ENCODE data around the gene UROC1. TPM values are rescaled to one million over a fixed set of nuclear protein-coding genes. Genes with fewer than 3 reads are reported as not detected.

The UROC1 gene
- total RNA-seq, 1 donor from 2014 or later: not detected

GRCh38 chr3:126527006-126527405 is 9.4 kb upstream of the UROC1 start:
- no peak overlapping the region for H3K4me3 ChIP-seq (ENCODE audit: low read depth, low read length)
- DNase-seq (ENCODE audit: low read depth) (no peak), FAIRE-seq (no peak)
- H3K27me3 ChIP-seq (ENCODE audit: control insufficient read depth, insufficient read depth, low read length): peaks cover 11% of the 10 kb centered on the region
- no peak for TF ChIP-seq CTCF (IDR thresholded peaks at IDR 0.05; ENCODE audit: insufficient read depth, low read length, severe bottlenecking)
- H3K36me3 ChIP-seq (ENCODE audit: control insufficient read depth, insufficient read depth, low read length): no peaks in the 10 kb centered on the region

GRCh38 chr3:126526668-126527005 is 9.1 kb upstream of the UROC1 start:
- H3K36me3 ChIP-seq (ENCODE audit: control insufficient read depth, insufficient read depth, low read length): no peaks in the 10 kb centered on the region
- FAIRE-seq (no peak), DNase-seq (ENCODE audit: low read depth) (no peak)
- no peak overlapping the region for H3K4me3 ChIP-seq (ENCODE audit: low read depth, low read length)
- TF ChIP-seq CTCF (IDR thresholded peaks at IDR 0.05; ENCODE audit: insufficient read depth, low read length, severe bottlenecking): no peak
- peaks cover 11% of the 10 kb centered on the region for H3K27me3 ChIP-seq (ENCODE audit: control insufficient read depth, insufficient read depth, low read length)

- Histone ChIP-seq H3K36me3 (ENCODE audit: control insufficient read depth, insufficient read depth, low read length) (no peaks in the 10 kb centered on the region), H3K4me3 (ENCODE audit: low read depth, low read length) (no peak overlapping the region), H3K27me3 (ENCODE audit: control insufficient read depth, insufficient read depth, low read length) (peaks cover 11% of the 10 kb centered on the region)
- no peak for TF ChIP-seq CTCF (IDR thresholded peaks at IDR 0.05; ENCODE audit: insufficient read depth, low read length, severe bottlenecking)
- DNase-seq (ENCODE audit: low read depth): no peak
- no peak for FAIRE-seq
Observed at GRCh38 chr3:126525853-126526667, 8.5 kb upstream of the UROC1 start.

GRCh38 chr3:126525091-126525852 is 7.7 kb upstream of the UROC1 start:
- H3K36me3 ChIP-seq (ENCODE audit: control insufficient read depth, insufficient read depth, low read length): no peaks in the 10 kb centered on the region
- no peak overlapping the region for H3K4me3 ChIP-seq (ENCODE audit: low read depth, low read length)
- FAIRE-seq: no peak
- peaks cover 11% of the 10 kb centered on the region for H3K27me3 ChIP-seq (ENCODE audit: control insufficient read depth, insufficient read depth, low read length)
- no peak for TF ChIP-seq CTCF (IDR thresholded peaks at IDR 0.05; ENCODE audit: insufficient read depth, low read length, severe bottlenecking)
- DNase-seq (ENCODE audit: low read depth): no peak

- no peak for FAIRE-seq
- Histone ChIP-seq H3K4me3 (ENCODE audit: low read depth, low read length) (peak overlapping the region; percentile 18), H3K36me3 (ENCODE audit: control insufficient read depth, insufficient read depth, low read length) (no peaks in the 10 kb centered on the region), H3K27me3 (ENCODE audit: control insufficient read depth, insufficient read depth, low read length) (peaks cover 13% of the 10 kb centered on the region)
- TF ChIP-seq CTCF (IDR thresholded peaks at IDR 0.05; ENCODE audit: insufficient read depth, low read length, severe bottlenecking): no peak
- no peak for DNase-seq (ENCODE audit: low read depth)
Observed at GRCh38 chr3:126524429-126524988, 6.9 kb upstream of the UROC1 start.
